Pancreas (tissue), 10 donors: ENCODE results near the gene RXRA. TPM values are rescaled to one million over a fixed set of nuclear protein-coding genes. Genes with fewer than 3 reads are reported as not detected.

ENCODE experiments used
- ATAC-seq, 4 donors: fragments of 200-7000 bp; cut with Tn5 transposase; one replicate each; pipeline versions ENCODE4 v1.8.0 to v1.9.1; 2020; ENCODE audit warnings: mild to moderate bottlenecking in 4 of 4, moderate library complexity in 4 of 4
- DNase-seq, 6 donors: peaks; one replicate each; pipeline ENCODE4 v3.0.0-alpha.2; 2020
- FAIRE-seq: peaks from 2 replicates; lab custom pipeline; 2012; peaks lifted over from hg19 to GRCh38; lab: Jason Lieb, UNC
- H3K27ac ChIP-seq, 4 donors: fragments of 200-600 bp; sonication (generic); 1 replicate in 3 of 4; 2 replicates in 1 of 4; pipeline versions ENCODE4 v1.5.0 to v1.8.0; 2020
- H3K27me3 ChIP-seq, 4 donors: fragments of 200-600 bp; one replicate each; pipeline ENCODE4 v1.8.0; 2021
- H3K36me3 ChIP-seq, 3 donors: fragments of 200-600 bp; sonication (generic) in 1 of 3; one replicate each; pipeline versions ENCODE4 v1.5.0 to v1.8.0; 2020 to 2021
- H3K4me1 ChIP-seq, 3 donors: fragments of 200-600 bp; one replicate each; pipeline ENCODE4 v1.8.0; 2021
- H3K4me3 ChIP-seq, 4 donors: fragments of 200-600 bp; sonication (generic) in 2 of 4; one replicate each; pipeline versions ENCODE4 v1.5.0 to v1.8.0; 2020 to 2021
- H3K9me3 ChIP-seq, 4 donors: fragments of 200-600 bp; one replicate each; pipeline ENCODE4 v1.8.0; 2021
- WGBS, 2 donors: extraction: QIAGEN DNeasy Blood & Tissue Kit; methylation state at CpG; one replicate each; pipeline ENCODE4 v1.1.7; 2013; 5-methylcytosine and 5-hydroxymethylcytosine counted together
- intact Hi-C, 3 donors: fragments of 100-400 bp; cut with DNase I; formaldehyde crosslinking; loops; one replicate each; pipeline versions ENCODE4 v1.11.1 to v1.14.2; 2022
- polyA plus RNA-seq, 2 donors: library from polyadenylated mRNA; stranded (reverse); fragments of 200-250 nt; gene quantifications; one replicate each; pipeline ENCODE4 v1.2.3, GENCODE V29; 2013
- total RNA-seq, 6 donors: library from RNA; stranded (reverse); fragmentation: NEBNext Ultra II Directional in 4 of 6; extraction: Animal tissue kit (Norgen Biotek cat#: 25700) in 4 of 6; gene quantifications; one replicate each; pipeline versions ENCODE4 v1.2.1 to v1.2.4, GENCODE V29; 2021 to 2023
- TF ChIP-seq, protein P1 (sequence below), 4 donors: fragments of 200-600 bp; sonication (generic) in 3 of 4; IDR thresholded peaks; one replicate each; pipeline versions ENCODE4 v1.5.0 to v1.8.0; 2021; ENCODE audit warnings: antibody characterized with exemption in 4 of 4
- donor health status: healthy with polysubstance abuse.
- donor health status: DM: no; HTN: no; CAD: no; lungs with moderate emphysema.
- donor health status: DM: no; HTN: no; CAD: no.
- donor health status: control.
- donor health status: control.
- donor health status: Bipolar disorder and iron deficiency.
- donor health status: DM: yes; HTN: yes; CAD: no.
- donor health status: DM: no; HTN: no; CAD: no.
- donor health status: DM: no; HTN: no; CAD: no.
- donor health status: DM: yes; HTN: yes; CAD: no.

RXRA gene
- total and polyA plus RNA-seq, 8 donors: 20.2 to 35.1 (median 22.9) TPM

DNA sequence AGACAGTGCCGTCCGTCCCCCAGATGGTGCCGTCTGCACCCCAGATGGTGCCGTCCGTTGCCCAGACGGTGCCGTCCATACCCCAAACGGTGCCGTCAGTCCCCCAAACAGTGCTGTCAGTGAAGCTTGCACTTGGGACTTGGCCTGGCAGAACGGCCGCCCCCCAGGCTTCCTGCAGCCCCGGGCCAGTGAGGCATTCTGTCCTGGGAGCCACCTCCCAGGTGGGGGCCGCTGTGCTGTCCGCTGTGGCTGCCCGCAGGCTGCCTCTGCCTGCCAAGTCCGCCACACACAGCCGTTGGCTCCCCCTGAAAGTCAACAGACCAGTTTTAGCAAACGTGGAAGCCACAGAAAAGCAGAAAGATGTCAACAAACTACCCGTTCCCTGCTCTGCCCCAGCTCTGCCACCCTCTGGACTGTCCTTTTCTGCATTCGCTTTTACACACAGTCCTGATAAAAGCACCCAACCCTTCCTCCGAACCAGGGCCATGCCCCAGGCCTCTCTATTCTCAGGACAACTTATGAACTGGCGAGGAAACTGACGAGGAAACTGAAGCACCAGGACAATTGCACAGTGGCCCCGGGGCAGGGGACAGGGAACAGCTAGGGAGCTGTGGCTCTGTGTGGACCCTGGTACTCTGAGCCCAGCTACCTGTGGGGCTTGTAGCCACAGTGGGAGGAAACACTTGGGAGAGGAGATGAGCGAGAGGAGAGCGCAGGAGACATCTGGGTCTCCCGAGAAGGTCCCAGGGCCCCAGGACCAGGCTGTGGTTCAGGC, 39.6 kb upstream of the RXRA start:
- ATAC-seq (peak in 1 of 4 donors; percentile 12), FAIRE-seq (no peak), DNase-seq (peak in 2 of 6 donors; percentile 28 to 40)
- intact Hi-C loops: no loop called here
- Histone ChIP-seq H3K27ac (peak overlapping the region in 1 of 4 donors; percentile 30), H3K27me3 (no peaks in the 10 kb centered on the region), H3K36me3 (no peaks in the 10 kb centered on the region), H3K9me3 (no peaks in the 10 kb centered on the region), H3K4me1 (no peaks in the 10 kb centered on the region), H3K4me3 (no peak overlapping the region)
- TF ChIP-seq, protein P1, sequence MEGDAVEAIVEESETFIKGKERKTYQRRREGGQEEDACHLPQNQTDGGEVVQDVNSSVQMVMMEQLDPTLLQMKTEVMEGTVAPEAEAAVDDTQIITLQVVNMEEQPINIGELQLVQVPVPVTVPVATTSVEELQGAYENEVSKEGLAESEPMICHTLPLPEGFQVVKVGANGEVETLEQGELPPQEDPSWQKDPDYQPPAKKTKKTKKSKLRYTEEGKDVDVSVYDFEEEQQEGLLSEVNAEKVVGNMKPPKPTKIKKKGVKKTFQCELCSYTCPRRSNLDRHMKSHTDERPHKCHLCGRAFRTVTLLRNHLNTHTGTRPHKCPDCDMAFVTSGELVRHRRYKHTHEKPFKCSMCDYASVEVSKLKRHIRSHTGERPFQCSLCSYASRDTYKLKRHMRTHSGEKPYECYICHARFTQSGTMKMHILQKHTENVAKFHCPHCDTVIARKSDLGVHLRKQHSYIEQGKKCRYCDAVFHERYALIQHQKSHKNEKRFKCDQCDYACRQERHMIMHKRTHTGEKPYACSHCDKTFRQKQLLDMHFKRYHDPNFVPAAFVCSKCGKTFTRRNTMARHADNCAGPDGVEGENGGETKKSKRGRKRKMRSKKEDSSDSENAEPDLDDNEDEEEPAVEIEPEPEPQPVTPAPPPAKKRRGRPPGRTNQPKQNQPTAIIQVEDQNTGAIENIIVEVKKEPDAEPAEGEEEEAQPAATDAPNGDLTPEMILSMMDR (IDR thresholded peaks at IDR 0.05): no peak
- WGBS, 2 donors: 59 to 62% methylated on average over 27 of the region's 27 CpGs

GRCh38 chr9:134287591-134288491, 38.4 kb upstream of the RXRA start:
- TF ChIP-seq, protein P1 (IDR thresholded peaks at IDR 0.05): no peak
- intact Hi-C loops: no loop called here
- Histone ChIP-seq H3K36me3 (no peaks in the 10 kb centered on the region), H3K9me3 (no peaks in the 10 kb centered on the region), H3K27me3 (no peaks in the 10 kb centered on the region), H3K4me3 (no peak overlapping the region), H3K27ac (no peak overlapping the region), H3K4me1 (no peaks in the 10 kb centered on the region)
- no peak for FAIRE-seq
- ATAC-seq: peak in 1 of 4 donors; percentile 5
- 50 to 54% methylated on average over 35 of the region's 35 CpGs for WGBS, 2 donors
- peak in 2 of 6 donors; percentile 23 to 43 for DNase-seq

GRCh38 chr9:134288746-134289145, 37.5 kb upstream of the RXRA start:
- no peaks in the 10 kb centered on the region for H3K27me3 ChIP-seq
- DNase-seq (peak in 3 of 6 donors; percentile 9 to 34 (median 33)), ATAC-seq (no peak), FAIRE-seq (no peak)
- H3K9me3 ChIP-seq: no peaks in the 10 kb centered on the region
- H3K4me3 ChIP-seq: no peak overlapping the region
- H3K36me3 ChIP-seq: no peaks in the 10 kb centered on the region
- TF ChIP-seq, protein P1 (IDR thresholded peaks at IDR 0.05): no peak
- H3K4me1 ChIP-seq: no peaks in the 10 kb centered on the region
- intact Hi-C loops: no loop called here
- no peak overlapping the region for H3K27ac ChIP-seq
- 85 to 89% methylated on average over 10 of the region's 10 CpGs for WGBS, 2 donors

DNA sequence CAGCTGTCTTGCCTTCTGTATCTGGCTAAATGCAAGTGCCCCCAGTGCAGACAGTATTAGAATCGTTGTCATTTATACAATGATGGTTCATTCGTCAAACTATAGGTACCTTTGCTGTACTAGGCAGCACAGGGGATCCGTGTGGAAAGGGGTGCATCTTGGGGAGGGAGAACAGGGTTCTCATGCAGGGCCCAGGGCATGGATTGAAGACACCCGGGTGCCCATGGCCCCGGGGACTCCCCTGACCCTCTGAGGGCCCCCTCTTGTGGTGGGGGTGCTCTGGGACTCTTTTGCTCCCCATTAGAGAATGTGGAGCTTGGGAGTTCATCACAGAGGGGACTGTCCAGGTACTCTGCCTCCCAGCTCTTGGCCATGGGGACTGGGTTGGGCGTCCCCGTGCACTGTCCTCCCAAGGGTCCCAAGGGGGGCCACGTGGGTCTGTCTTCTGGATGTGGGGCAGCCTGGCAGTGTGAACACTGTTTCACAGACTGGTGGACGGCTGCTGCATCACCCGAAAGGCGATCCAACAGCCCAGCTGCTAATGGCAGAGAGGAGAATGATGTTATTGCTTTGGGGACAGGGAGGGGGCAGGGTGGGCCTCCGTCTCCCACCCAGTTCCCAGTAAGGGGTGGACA, 36.9 kb upstream of the RXRA start:
- H3K36me3 ChIP-seq: no peaks in the 10 kb centered on the region
- no peak overlapping the region for H3K27ac ChIP-seq
- DNase-seq (peak in 3 of 6 donors; percentile 8 to 48 (median 28)), ATAC-seq (no peak), FAIRE-seq (no peak)
- intact Hi-C loops: no loop called here
- TF ChIP-seq, protein P1 (IDR thresholded peaks at IDR 0.05): no peak
- H3K4me1 ChIP-seq: no peaks in the 10 kb centered on the region
- no peak overlapping the region for H3K4me3 ChIP-seq
- no peaks in the 10 kb centered on the region for H3K27me3 ChIP-seq
- 66 to 79% methylated on average over 12 of the region's 12 CpGs for WGBS, 2 donors
- H3K9me3 ChIP-seq: no peaks in the 10 kb centered on the region
